Measurements from ENCODE around the gene VDAC1. TPM values are rescaled to one million over a fixed set of nuclear protein-coding genes. Genes with fewer than 3 reads are reported as not detected.

Gene VDAC1
- total RNA-seq, 1 donor from 2014 or later = 158 TPM

Other genes with a start within 250 kb of the VDAC1 start
- 25.5 and 25.7 TPM in 2 replicates for gene C5orf15, start 36.4 kb downstream of the VDAC1 start, total RNA-seq
- gene TCF7, start 109.7 kb upstream of the VDAC1 start, total RNA-seq = 13.2 and 15.8 TPM in 2 replicates
- 193 and 211 TPM in 2 replicates for gene SKP1, start 172.0 kb upstream of the VDAC1 start, total RNA-seq
- gene PPP2CA, start 221.1 kb upstream of the VDAC1 start, total RNA-seq = 103 and 118 TPM in 2 replicates

Measured in activated B cell treated with CpG ODN at 0.5 μM for 24 hours (primary cell).